Activated T-cell treated with anti-CD3 and anti-CD28 coated beads, Interleukin-2, amount 50 U/mL, for 4 hours (primary cell): Measurements from ENCODE around the gene CNOT11. TPM values are rescaled to one million over a fixed set of nuclear protein-coding genes. Genes with fewer than 3 reads are reported as not detected.
"Not testable (repeated sequence)": the region's sequence is repeated elsewhere in the genome, so short reads cannot be mapped to it uniquely, and the experiment has no call there.

Source experiments
- ATAC-seq, 2 donors: fragments of 200-7000 bp; cut with Tn5 transposase; one replicate each; pipeline ENCODE4 v1.10.0; 2021
- DNase-seq: peaks from one replicate; pipeline ENCODE4 v3.0.0-alpha.2; 2020
- H3K27me3 Mint-ChIP-seq: one replicate; pipeline ENCODE4 v1.8.0; 2021; ENCODE audit warnings: low read depth, mixed read lengths
- H3K36me3 Mint-ChIP-seq: one replicate; pipeline ENCODE4 v1.8.0; 2022; ENCODE audit warnings: mixed read lengths; ENCODE audit not compliant: insufficient read depth
- H3K4me1 Mint-ChIP-seq: one replicate; pipeline ENCODE4 v1.8.0; 2021; ENCODE audit warnings: low read depth, mixed read lengths
- H3K4me3 Mint-ChIP-seq: one replicate; pipeline ENCODE4 v1.8.0; 2021; ENCODE audit warnings: mild to moderate bottlenecking, moderate library complexity, mixed read lengths
- H3K9me3 Mint-ChIP-seq: one replicate; pipeline ENCODE4 v1.8.0; 2021; ENCODE audit warnings: mixed read lengths
- total RNA-seq, 3 donors: library from RNA; stranded (reverse); gene quantifications; one replicate each; pipeline ENCODE4 v1.2.1, GENCODE V29; 2021

The CNOT11 gene
- total RNA-seq, 3 donors from 2014 or later: 59.9 to 64.4 (median 61.2) TPM

- H3K27me3 Mint-ChIP-seq, DNase-seq, H3K4me1 Mint-ChIP-seq: not testable (repeated sequence)
Measured at GRCh38 chr2:101237944-101238343, 14.7 kb upstream of the CNOT11 start.

GRCh38 chr2:101238930-101239759 is 13.5 kb upstream of the CNOT11 start:
- Mint-ChIP-seq H3K9me3 (no peaks in the 10 kb centered on the region), H3K27me3 (no peaks in the 10 kb centered on the region), H3K36me3 (no peaks in the 10 kb centered on the region), H3K4me1 (peaks cover 6% of the 10 kb centered on the region), H3K4me3 (no peak overlapping the region)
- DNase-seq (no peak), ATAC-seq (no peak)

More at GRCh38 chr2:101237944-101238343, 14.7 kb upstream of the CNOT11 start:
- H3K36me3 Mint-ChIP-seq, H3K4me3 Mint-ChIP-seq, ATAC-seq, H3K9me3 Mint-ChIP-seq: not testable (repeated sequence)

- not testable (repeated sequence) for H3K4me1 Mint-ChIP-seq, ATAC-seq, H3K36me3 Mint-ChIP-seq, H3K27me3 Mint-ChIP-seq, H3K4me3 Mint-ChIP-seq, DNase-seq, H3K9me3 Mint-ChIP-seq
Measured at GRCh38 chr2:101239760-101240118, 12.9 kb upstream of the CNOT11 start.

GRCh38 chr2:101240694-101241093 is 12.0 kb upstream of the CNOT11 start:
- H3K4me3 Mint-ChIP-seq, ATAC-seq, H3K4me1 Mint-ChIP-seq, H3K9me3 Mint-ChIP-seq, H3K36me3 Mint-ChIP-seq, DNase-seq, H3K27me3 Mint-ChIP-seq: not testable (repeated sequence)

GRCh38 chr2:101241158-101241557 is 11.5 kb upstream of the CNOT11 start:
- DNase-seq (no peak), ATAC-seq (no peak)
- Mint-ChIP-seq H3K36me3 (no peaks in the 10 kb centered on the region), H3K9me3 (no peaks in the 10 kb centered on the region), H3K4me3 (no peak overlapping the region), H3K4me1 (peaks cover 6% of the 10 kb centered on the region), H3K27me3 (no peaks in the 10 kb centered on the region)

- not testable (repeated sequence) for H3K27me3 Mint-ChIP-seq, DNase-seq, ATAC-seq, H3K36me3 Mint-ChIP-seq, H3K4me1 Mint-ChIP-seq, H3K9me3 Mint-ChIP-seq, H3K4me3 Mint-ChIP-seq
Measured at GRCh38 chr2:101244373-101244772, 8.3 kb upstream of the CNOT11 start.

GRCh38 chr2:101244899-101245298 is 7.8 kb upstream of the CNOT11 start:
- not testable (repeated sequence) for H3K27me3 Mint-ChIP-seq, H3K4me1 Mint-ChIP-seq, H3K9me3 Mint-ChIP-seq, H3K36me3 Mint-ChIP-seq, H3K4me3 Mint-ChIP-seq, DNase-seq, ATAC-seq

GRCh38 chr2:101245468-101245867 is 7.2 kb upstream of the CNOT11 start:
- H3K9me3 Mint-ChIP-seq, H3K36me3 Mint-ChIP-seq, H3K27me3 Mint-ChIP-seq, DNase-seq, H3K4me3 Mint-ChIP-seq, ATAC-seq, H3K4me1 Mint-ChIP-seq: not testable (repeated sequence)

- not testable (repeated sequence) for ATAC-seq, H3K36me3 Mint-ChIP-seq, H3K9me3 Mint-ChIP-seq
Measured at GRCh38 chr2:101248756-101249155, 3.9 kb upstream of the CNOT11 start.

GRCh38 chr2:101249826-101250225 is 2.9 kb upstream of the CNOT11 start:
- DNase-seq: no peak
- H3K4me3 Mint-ChIP-seq: no peak overlapping the region
- H3K4me1 Mint-ChIP-seq: peaks cover 18% of the 10 kb centered on the region
- no peak for ATAC-seq
- no peaks in the 10 kb centered on the region for H3K9me3 Mint-ChIP-seq
- H3K27me3 Mint-ChIP-seq: no peaks in the 10 kb centered on the region
- no peaks in the 10 kb centered on the region for H3K36me3 Mint-ChIP-seq

More at GRCh38 chr2:101248756-101249155, 3.9 kb upstream of the CNOT11 start:
- H3K4me3 Mint-ChIP-seq, DNase-seq, H3K4me1 Mint-ChIP-seq, H3K27me3 Mint-ChIP-seq: not testable (repeated sequence)

GRCh38 chr2:101251246-101251781 is 1.4 kb upstream of the CNOT11 start:
- H3K36me3 Mint-ChIP-seq, H3K4me3 Mint-ChIP-seq, DNase-seq: not testable (repeated sequence)

GRCh38 chr2:101251844-101252407 is 760 bp upstream of the CNOT11 start:
- DNase-seq: peak; percentile 17
- peaks cover 38% of the 10 kb centered on the region for H3K4me1 Mint-ChIP-seq
- peaks cover 4% of the 10 kb centered on the region for H3K36me3 Mint-ChIP-seq
- H3K27me3 Mint-ChIP-seq: no peaks in the 10 kb centered on the region
- H3K4me3 Mint-ChIP-seq: peak overlapping the region; percentile 99
- peak; percentile 44 to 47 for ATAC-seq
- no peaks in the 10 kb centered on the region for H3K9me3 Mint-ChIP-seq

More at GRCh38 chr2:101251246-101251781, 1.4 kb upstream of the CNOT11 start:
- peaks cover 32% of the 10 kb centered on the region for H3K4me1 Mint-ChIP-seq
- H3K9me3 Mint-ChIP-seq, ATAC-seq, H3K27me3 Mint-ChIP-seq: not testable (repeated sequence)

GRCh38 chr2:101253013-101253702 is 472 bp downstream of the CNOT11 start:
- Mint-ChIP-seq H3K4me3 (peak overlapping the region; percentile 99), H3K36me3 (peaks cover 11% of the 10 kb centered on the region), H3K4me1 (peaks cover 47% of the 10 kb centered on the region), H3K27me3 (no peaks in the 10 kb centered on the region), H3K9me3 (no peaks in the 10 kb centered on the region)
- ATAC-seq (peak; percentile 73 to 77), DNase-seq (peak; percentile 63)

- H3K4me1 Mint-ChIP-seq: peaks cover 50% of the 10 kb centered on the region
- H3K36me3 Mint-ChIP-seq: peaks cover 12% of the 10 kb centered on the region
- H3K27me3 Mint-ChIP-seq: no peaks in the 10 kb centered on the region
- ATAC-seq (no peak), DNase-seq (no peak)
- peak overlapping the region; percentile 99 for H3K4me3 Mint-ChIP-seq
- no peaks in the 10 kb centered on the region for H3K9me3 Mint-ChIP-seq
Measured at GRCh38 chr2:101253703-101254450, 1.2 kb downstream of the CNOT11 start.
